HEK293 (cell line): Measurements from ENCODE around the gene DOK3.

Source experiments
- CTCF ChIA-PET: fragments of 350-600 bp; formaldehyde crosslinking; extraction: SDS; loops from one replicate; lab custom pipeline; 2021; ENCODE audit warnings: antibody characterized with exemption; lab: Yijun Ruan, JAX
- POLR2A ChIA-PET: fragments of 300-600 bp; formaldehyde crosslinking; extraction: SDS; loops from one replicate; lab custom pipeline; 2020; ENCODE audit warnings: antibody characterized with exemption, inconsistent platforms; lab: Yijun Ruan, JAX
- H3K27ac ChIP-seq: fragments of 200-500 bp; sonication (Bioruptor generic); 2 replicates; pipeline ENCODE4 v1.5.1; 2014; ENCODE audit warnings: low read depth, low read length, control low read depth, inconsistent platforms; ENCODE audit errors: extremely low read depth
- H3K36me3 ChIP-seq, 2 experiments: fragments of 200-500 bp in 1 of 2; sonication (Bioruptor generic) in 1 of 2; 1 replicate in 1 of 2; 2 replicates in 1 of 2; pipeline ENCODE4 v1.5.1; 2014 to 2017; ENCODE audit warnings: inconsistent platforms in 2 of 2, low read length in 2 of 2; ENCODE audit not compliant: control insufficient read depth in 2 of 2, insufficient read depth in 1 of 2
- H3K4me1 ChIP-seq: fragments of 200-500 bp; sonication (Bioruptor generic); 2 replicates; pipeline ENCODE4 v1.5.1; 2014; ENCODE audit warnings: mild to moderate bottlenecking, low read length, inconsistent platforms; ENCODE audit not compliant: control insufficient read depth, insufficient read depth
- H3K4me3 ChIP-seq: 2 replicates; pipeline ENCODE4 v1.5.1; 2011; ENCODE audit warnings: low read depth, mild to moderate bottlenecking, control low read depth, low read length, moderate library complexity
- H3K9me3 ChIP-seq: fragments of 200-500 bp; sonication (Bioruptor generic); 2 replicates; pipeline ENCODE4 v1.5.1; 2014; ENCODE audit warnings: low read depth, low read length, inconsistent platforms; ENCODE audit not compliant: control insufficient read depth, insufficient read depth
- BCL11A ChIP-seq: fragments of 450-650 bp; formaldehyde crosslinking; IDR thresholded peaks from 2 replicates; pipeline ENCODE4 v1.5.1; 2016; ENCODE audit warnings: low read depth, missing biosample characterization, missing genetic modification characterization
- ELK4 ChIP-seq: IDR thresholded peaks from 2 replicates; pipeline ENCODE4 v1.6.1; 2011; ENCODE audit warnings: mild to moderate bottlenecking, low read depth, low read length, borderline replicate concordance
- GFI1B ChIP-seq: fragments of 450-650 bp; formaldehyde crosslinking; IDR thresholded peaks from 2 replicates; pipeline ENCODE4 v1.5.1; 2016; ENCODE audit warnings: missing biosample characterization, missing genetic modification characterization
- HIC1 ChIP-seq: fragments of 450-650 bp; formaldehyde crosslinking; IDR thresholded peaks from 2 replicates; pipeline ENCODE4 v1.5.1; 2016; ENCODE audit warnings: missing biosample characterization, missing genetic modification characterization
- HOXA7 ChIP-seq: sonication (generic); formaldehyde crosslinking; IDR thresholded peaks from 2 replicates; pipeline ENCODE4 v1.8.1; 2022; ENCODE audit warnings: missing genetic modification reagents, borderline replicate concordance
- HOXD13 ChIP-seq: sonication (generic); formaldehyde crosslinking; IDR thresholded peaks from 2 replicates; pipeline ENCODE4 v1.8.0; 2022; ENCODE audit warnings: missing genetic modification reagents, borderline replicate concordance
- IKZF3 ChIP-seq: fragments of 450-650 bp; IDR thresholded peaks from 2 replicates; pipeline ENCODE4 v1.5.0; 2018; ENCODE audit warnings: missing biosample characterization, mild to moderate bottlenecking, missing genetic modification characterization, moderate library complexity
- RBAK ChIP-seq: fragments of 450-650 bp; formaldehyde crosslinking; IDR thresholded peaks from 2 replicates; pipeline ENCODE4 v1.5.1; 2016; ENCODE audit warnings: missing biosample characterization, missing genetic modification characterization
- SCRT1 ChIP-seq: fragments of 450-650 bp; formaldehyde crosslinking; IDR thresholded peaks from 2 replicates; pipeline ENCODE4 v1.5.1; 2016; ENCODE audit warnings: missing biosample characterization, missing genetic modification characterization, borderline replicate concordance
- YY1 ChIP-seq: fragments of 450-650 bp; formaldehyde crosslinking; IDR thresholded peaks from 2 replicates; pipeline ENCODE4 v1.5.1; 2018; ENCODE audit warnings: missing biosample characterization, missing genetic modification characterization
- ZBTB17 ChIP-seq: fragments of 450-650 bp; formaldehyde crosslinking; IDR thresholded peaks from 2 replicates; pipeline ENCODE4 v1.5.1; 2016; ENCODE audit warnings: missing biosample characterization, missing genetic modification characterization
- ZBTB20 ChIP-seq: fragments of 450-650 bp; formaldehyde crosslinking; IDR thresholded peaks from 2 replicates; pipeline ENCODE4 v1.5.1; 2016; ENCODE audit warnings: missing biosample characterization, missing genetic modification characterization
- ZBTB26 ChIP-seq: fragments of 450-650 bp; formaldehyde crosslinking; optimal IDR thresholded peaks from 2 replicates; pipeline ENCODE3; 2016; ENCODE audit warnings: missing biosample characterization, mild to moderate bottlenecking, missing genetic modification characterization
- ZBTB44 ChIP-seq: fragments of 450-650 bp; IDR thresholded peaks from 2 replicates; pipeline ENCODE4 v1.5.1; 2018; ENCODE audit warnings: missing biosample characterization, mild to moderate bottlenecking, missing genetic modification characterization
- ZFP3 ChIP-seq: fragments of 450-650 bp; formaldehyde crosslinking; IDR thresholded peaks from 2 replicates; pipeline ENCODE4 v1.5.1; 2016; ENCODE audit warnings: low read depth, missing biosample characterization, missing genetic modification characterization
- ZFP37 ChIP-seq: fragments of 450-650 bp; formaldehyde crosslinking; IDR thresholded peaks from 2 replicates; pipeline ENCODE4 v1.5.1; 2016; ENCODE audit warnings: missing biosample characterization, missing genetic modification characterization
- ZNF112 ChIP-seq: fragments of 450-650 bp; formaldehyde crosslinking; IDR thresholded peaks from 2 replicates; pipeline ENCODE4 v1.5.0; 2017; ENCODE audit warnings: missing biosample characterization, missing genetic modification characterization
- ZNF169 ChIP-seq: fragments of 450-650 bp; formaldehyde crosslinking; IDR thresholded peaks from 2 replicates; pipeline ENCODE4 v1.5.1; 2016; ENCODE audit warnings: missing biosample characterization, missing genetic modification characterization
- ZNF19 ChIP-seq: fragments of 450-650 bp; formaldehyde crosslinking; IDR thresholded peaks from 2 replicates; pipeline ENCODE4; 2016; ENCODE audit warnings: missing biosample characterization, missing genetic modification characterization, low read depth
- ZNF221 ChIP-seq: fragments of 450-650 bp; formaldehyde crosslinking; IDR thresholded peaks from 2 replicates; pipeline ENCODE4 v1.5.1; 2017; ENCODE audit warnings: missing biosample characterization, missing genetic modification characterization, borderline replicate concordance
- ZNF248 ChIP-seq: fragments of 450-650 bp; formaldehyde crosslinking; IDR thresholded peaks from 2 replicates; pipeline ENCODE4 v1.5.1; 2017; ENCODE audit warnings: missing biosample characterization, missing genetic modification characterization
- ZNF362 ChIP-seq: fragments of 450-650 bp; formaldehyde crosslinking; IDR thresholded peaks from 2 replicates; pipeline ENCODE4 v1.5.1; 2016; ENCODE audit warnings: missing biosample characterization, missing genetic modification characterization
- ZNF433 ChIP-seq: fragments of 450-650 bp; formaldehyde crosslinking; IDR thresholded peaks from 2 replicates; pipeline ENCODE4 v1.5.1; 2016; ENCODE audit warnings: missing biosample characterization, missing genetic modification characterization, low read depth
- ZNF558 ChIP-seq: fragments of 450-650 bp; formaldehyde crosslinking; IDR thresholded peaks from 2 replicates; pipeline ENCODE4 v1.5.1; 2016; ENCODE audit warnings: missing biosample characterization, missing genetic modification characterization
- ZNF600 ChIP-seq: fragments of 450-650 bp; formaldehyde crosslinking; IDR thresholded peaks from 2 replicates; pipeline ENCODE4 v1.5.1; 2016; ENCODE audit warnings: missing biosample characterization, missing genetic modification characterization
- ZNF701 ChIP-seq: fragments of 450-650 bp; formaldehyde crosslinking; IDR thresholded peaks from 2 replicates; pipeline ENCODE4 v1.5.1; 2016; ENCODE audit warnings: missing biosample characterization, missing genetic modification characterization
- ZNF747 ChIP-seq: fragments of 450-650 bp; formaldehyde crosslinking; IDR thresholded peaks from 2 replicates; pipeline ENCODE4 v1.5.1; 2016; ENCODE audit warnings: missing biosample characterization, missing genetic modification characterization

DOK3 gene

GRCh38 chr5:177455661-177456590 lies 53.7 kb downstream of the DOK3 start (continued):
- TF ChIP-seq ZBTB20 (tag by site-specific recombination) (peak; percentile 85), ZNF701 (no peak), ZNF362 (tag by site-specific recombination) (no peak), ZNF433 (tag by site-specific recombination) (no peak), ZNF221 (tag by site-specific recombination) (no peak), ZNF112 (tag by site-specific recombination) (no peak), ZNF747 (tag by site-specific recombination) (no peak), ZBTB17 (0 out of 2 replicates have a peak, but pooled peaks have one; percentile 39), ZNF169 (tag by site-specific recombination) (no peak), ZBTB26 (tag by site-specific recombination) (peak; percentile 73), ZFP37 (tag by site-specific recombination) (no peak), HOXA7 (CRISPR knock-in tag) (no peak), ZNF248 (tag by site-specific recombination) (no peak), ZNF19 (tag by site-specific recombination) (no peak), ZFP3 (tag by site-specific recombination) (no peak), ZNF600 (tag by site-specific recombination) (peak; percentile 94), IKZF3 (tag by site-specific recombination) (no peak), BCL11A (tag by site-specific recombination) (peak; percentile 44; the same call in 1 of the 2 replicates), SCRT1 (tag by site-specific recombination) (no peak), RBAK (no peak), HOXD13 (CRISPR knock-in tag) (no peak)
- TF ChIP-seq, all 188 proteins: peak for 50

GRCh38 chr5:177455036-177455660 lies 54.5 kb downstream of the DOK3 start:
- POLR2A ChIA-PET = interaction anchor here (0.7 to 5.4 kb wide), 21 partner anchors 8 to 148 kb away, joined by 3 to 89 read pairs (median 5); partner anchors contain the start of genes DBN1, DDX41, DOK3 and GRK6
- Histone ChIP-seq H3K27ac (peak overlapping the region; percentile 89), H3K36me3 (peaks cover 0 to 34% of the 10 kb centered on the region in 2 experiments; a peak in 2 of 3 replicates), H3K4me3 (peak overlapping the region; percentile 69), H3K4me1 (peaks cover 8% of the 10 kb centered on the region), H3K9me3 (no peaks in the 10 kb centered on the region)
- CTCF ChIA-PET = interaction anchor here (0.7 to 5.1 kb wide), 33 partner anchors 9 to 341 kb away, joined by 3 to 88 read pairs (median 4); partner anchors contain the start of genes GRK6, PDLIM7 and SLC34A1
- TF ChIP-seq ZBTB17 (peak; percentile 71; the same call in 1 of the 2 replicates), ZNF558 (tag by site-specific recombination) (no peak), HIC1 (peak; percentile 66; the same call in 1 of the 2 replicates), ELK4 (peak; percentile 82; the same call in 1 of the 2 replicates), ZFP37 (tag by site-specific recombination) (0 out of 2 replicates have a peak, but pooled peaks have one; percentile 18), GFI1B (tag by site-specific recombination) (no peak), ZBTB44 (peak; percentile 48; the same call in 1 of the 2 replicates), YY1 (peak; percentile 25; the same call in 1 of the 2 replicates)
